ENCODE measurements around the gene USH2A. TPM values are rescaled to one million over a fixed set of nuclear protein-coding genes. Genes with fewer than 3 reads are reported as not detected.

USH2A gene
- total RNA-seq, 4 donors from 2014 or later = 0.08 to 0.18 TPM; not detected in 2

GRCh38 chr1:216046336-216046735 is 376.9 kb downstream of the USH2A start:
- TF ChIP-seq POLR2A (IDR thresholded peaks at IDR 0.05) = no peak
- no peak for TF ChIP-seq POLR2AphosphoS5 (IDR thresholded peaks at IDR 0.05)
- no peak for TF ChIP-seq EP300 (IDR thresholded peaks at IDR 0.05)
- no peak for TF ChIP-seq CTCF (IDR thresholded peaks at IDR 0.05)

GRCh38 chr1:216045400-216045799 is 377.8 kb downstream of the USH2A start:
- no peak overlapping the region for H3K27ac ChIP-seq
- 93% methylated on average over 1 of the region's 1 CpG for WGBS
- no peak overlapping the region for H3K4me3 ChIP-seq
- no peaks in the 10 kb centered on the region for H3K27me3 ChIP-seq
- no peak for TF ChIP-seq POLR2A (IDR thresholded peaks at IDR 0.05)
- TF ChIP-seq CTCF (IDR thresholded peaks at IDR 0.05) = no peak
- no peak for TF ChIP-seq POLR2AphosphoS5 (IDR thresholded peaks at IDR 0.05)
- H3K4me1 ChIP-seq = no peaks in the 10 kb centered on the region
- no peaks in the 10 kb centered on the region for H3K36me3 ChIP-seq
- no peak for DNase-seq (ENCODE audit: low spot score in 2 of 2)
- no peaks in the 10 kb centered on the region for H3K9me3 ChIP-seq

More at GRCh38 chr1:216046336-216046735, 376.9 kb downstream of the USH2A start:
- Histone ChIP-seq H3K36me3 (no peaks in the 10 kb centered on the region), H3K4me1 (no peaks in the 10 kb centered on the region), H3K27me3 (no peaks in the 10 kb centered on the region), H3K27ac (no peak overlapping the region), H3K4me3 (no peak overlapping the region), H3K9me3 (no peaks in the 10 kb centered on the region)
- WGBS = 77% methylated on average over 4 of the region's 4 CpGs
- no peak for DNase-seq (ENCODE audit: low spot score in 2 of 2)

- TF ChIP-seq EP300 (IDR thresholded peaks at IDR 0.05) = no peak
- TF ChIP-seq CTCF (IDR thresholded peaks at IDR 0.05) = no peak
- TF ChIP-seq POLR2AphosphoS5 (IDR thresholded peaks at IDR 0.05) = no peak
- TF ChIP-seq POLR2A (IDR thresholded peaks at IDR 0.05) = no peak
- no peaks in the 10 kb centered on the region for H3K27me3 ChIP-seq
- H3K9me3 ChIP-seq = no peaks in the 10 kb centered on the region
- DNase-seq (ENCODE audit: low spot score in 2 of 2) = no peak
- no peaks in the 10 kb centered on the region for H3K4me1 ChIP-seq
- no peak overlapping the region for H3K4me3 ChIP-seq
- 86% methylated on average over 2 of the region's 2 CpGs for WGBS
- no peak overlapping the region for H3K27ac ChIP-seq
- H3K36me3 ChIP-seq = no peaks in the 10 kb centered on the region
Observed at GRCh38 chr1:216044538-216044937, 378.7 kb downstream of the USH2A start.

- Histone ChIP-seq H3K9me3 (no peaks in the 10 kb centered on the region), H3K4me1 (no peaks in the 10 kb centered on the region), H3K4me3 (no peak overlapping the region), H3K27me3 (no peaks in the 10 kb centered on the region), H3K36me3 (no peaks in the 10 kb centered on the region), H3K27ac (no peak overlapping the region)
- no peak for DNase-seq (ENCODE audit: low spot score in 2 of 2)
- 54% methylated on average over 3 of the region's 3 CpGs for WGBS
- no peak for TF ChIP-seq POLR2A (IDR thresholded peaks at IDR 0.05)
- TF ChIP-seq EP300 (IDR thresholded peaks at IDR 0.05) = no peak
- peak in 1 of 2 donors; percentile 8 for TF ChIP-seq CTCF (IDR thresholded peaks at IDR 0.05)
- TF ChIP-seq POLR2AphosphoS5 (IDR thresholded peaks at IDR 0.05) = no peak
Observed at GRCh38 chr1:216034506-216034905, 388.7 kb downstream of the USH2A start.

GRCh38 chr1:216032961-216033614 is 390.2 kb downstream of the USH2A start:
- no peak for TF ChIP-seq POLR2AphosphoS5 (IDR thresholded peaks at IDR 0.05)
- TF ChIP-seq CTCF (IDR thresholded peaks at IDR 0.05) = no peak
- no peak for TF ChIP-seq EP300 (IDR thresholded peaks at IDR 0.05)
- no peak for TF ChIP-seq POLR2A (IDR thresholded peaks at IDR 0.05)
- Histone ChIP-seq H3K9me3 (no peaks in the 10 kb centered on the region), H3K4me1 (no peaks in the 10 kb centered on the region), H3K27ac (no peak overlapping the region), H3K36me3 (no peaks in the 10 kb centered on the region), H3K27me3 (no peaks in the 10 kb centered on the region), H3K4me3 (no peak overlapping the region)
- DNase-seq (ENCODE audit: low spot score in 2 of 2) = no peak
